ENCODE data around the gene RTN4R.

DNA sequence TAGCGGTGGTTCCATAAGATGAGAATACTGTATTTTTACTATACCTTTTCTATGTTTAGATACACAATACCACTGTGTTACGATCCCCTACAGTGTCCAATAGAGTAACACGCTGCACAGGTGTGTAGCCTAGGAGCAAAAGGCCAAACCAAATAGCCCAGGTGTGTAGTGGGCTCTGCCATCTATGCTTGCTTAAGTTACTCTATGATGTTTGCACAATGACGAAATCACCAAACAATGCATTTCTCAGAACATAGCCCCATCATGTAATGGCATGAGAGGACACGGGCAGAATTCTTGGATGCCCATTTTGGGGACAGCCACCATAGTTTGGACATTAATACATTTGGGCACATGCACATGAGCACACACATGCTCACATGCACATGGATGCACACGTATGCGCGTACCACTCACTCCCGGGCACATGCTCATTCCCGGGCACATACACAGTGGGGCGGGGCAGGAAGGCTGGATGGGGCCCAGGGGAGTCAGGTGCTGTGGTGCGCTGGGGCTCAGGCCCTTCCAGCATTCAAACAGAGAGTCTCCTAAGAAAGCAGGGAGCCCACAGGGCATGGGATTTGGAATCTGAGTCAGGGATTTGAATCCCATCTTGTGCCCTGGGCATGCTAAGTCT is 51.1 kb downstream of the RTN4R start:
- no peak for TF ChIP-seq POLR2A (IDR thresholded peaks at IDR 0.05)
- TF ChIP-seq, protein P1, sequence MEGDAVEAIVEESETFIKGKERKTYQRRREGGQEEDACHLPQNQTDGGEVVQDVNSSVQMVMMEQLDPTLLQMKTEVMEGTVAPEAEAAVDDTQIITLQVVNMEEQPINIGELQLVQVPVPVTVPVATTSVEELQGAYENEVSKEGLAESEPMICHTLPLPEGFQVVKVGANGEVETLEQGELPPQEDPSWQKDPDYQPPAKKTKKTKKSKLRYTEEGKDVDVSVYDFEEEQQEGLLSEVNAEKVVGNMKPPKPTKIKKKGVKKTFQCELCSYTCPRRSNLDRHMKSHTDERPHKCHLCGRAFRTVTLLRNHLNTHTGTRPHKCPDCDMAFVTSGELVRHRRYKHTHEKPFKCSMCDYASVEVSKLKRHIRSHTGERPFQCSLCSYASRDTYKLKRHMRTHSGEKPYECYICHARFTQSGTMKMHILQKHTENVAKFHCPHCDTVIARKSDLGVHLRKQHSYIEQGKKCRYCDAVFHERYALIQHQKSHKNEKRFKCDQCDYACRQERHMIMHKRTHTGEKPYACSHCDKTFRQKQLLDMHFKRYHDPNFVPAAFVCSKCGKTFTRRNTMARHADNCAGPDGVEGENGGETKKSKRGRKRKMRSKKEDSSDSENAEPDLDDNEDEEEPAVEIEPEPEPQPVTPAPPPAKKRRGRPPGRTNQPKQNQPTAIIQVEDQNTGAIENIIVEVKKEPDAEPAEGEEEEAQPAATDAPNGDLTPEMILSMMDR (IDR thresholded peaks at IDR 0.05), result no peak

All from uterus (tissue), 2 donors.